Measurements from ENCODE around the gene LRMDA. TPM values are rescaled to one million over a fixed set of nuclear protein-coding genes. Genes with fewer than 3 reads are reported as not detected.

Gene LRMDA
- total RNA-seq, 6 experiments from 2014 or later, result 0.32 TPM; not detected in 5

DNA sequence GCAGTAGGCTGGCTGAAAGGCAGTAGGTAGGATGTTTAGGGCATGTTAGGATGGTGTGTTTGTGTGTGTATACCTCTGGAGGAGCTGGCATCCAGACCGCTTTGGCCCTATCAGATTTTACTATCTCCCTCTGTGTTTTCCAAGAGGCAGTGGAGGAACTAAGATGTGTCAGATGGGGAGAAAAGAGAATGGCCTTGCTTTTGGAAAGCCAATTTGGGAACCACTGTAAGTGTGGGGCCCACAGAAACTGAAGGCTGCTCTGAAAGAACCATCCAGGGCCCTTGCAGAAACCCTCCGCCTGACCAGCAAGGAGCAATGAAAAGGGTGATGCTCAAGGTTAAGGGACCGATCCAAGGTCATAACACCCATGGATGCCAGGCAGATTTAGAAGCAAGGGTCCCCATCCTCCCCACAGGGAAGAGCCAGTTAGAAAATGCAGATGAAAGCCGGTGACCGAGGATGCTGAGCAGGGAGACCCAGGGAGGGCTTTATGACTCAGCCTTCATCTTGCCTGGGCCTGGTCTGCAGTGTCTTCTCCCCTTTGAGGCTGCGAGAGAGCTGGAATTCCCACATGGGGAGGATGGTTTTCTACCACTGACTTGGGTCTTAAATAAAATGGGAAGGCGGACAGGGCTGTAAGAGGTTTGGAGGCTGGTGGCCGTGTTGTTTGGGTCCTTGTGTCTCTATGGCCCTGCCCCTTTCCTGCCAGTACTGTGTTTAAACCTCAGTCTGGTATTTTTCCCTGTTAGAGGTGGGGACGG is 275.8 kb downstream of the LRMDA start:
- H3K9me3 Mint-ChIP-seq, result no peaks in the 10 kb centered on the region
- TF ChIP-seq, protein P1, sequence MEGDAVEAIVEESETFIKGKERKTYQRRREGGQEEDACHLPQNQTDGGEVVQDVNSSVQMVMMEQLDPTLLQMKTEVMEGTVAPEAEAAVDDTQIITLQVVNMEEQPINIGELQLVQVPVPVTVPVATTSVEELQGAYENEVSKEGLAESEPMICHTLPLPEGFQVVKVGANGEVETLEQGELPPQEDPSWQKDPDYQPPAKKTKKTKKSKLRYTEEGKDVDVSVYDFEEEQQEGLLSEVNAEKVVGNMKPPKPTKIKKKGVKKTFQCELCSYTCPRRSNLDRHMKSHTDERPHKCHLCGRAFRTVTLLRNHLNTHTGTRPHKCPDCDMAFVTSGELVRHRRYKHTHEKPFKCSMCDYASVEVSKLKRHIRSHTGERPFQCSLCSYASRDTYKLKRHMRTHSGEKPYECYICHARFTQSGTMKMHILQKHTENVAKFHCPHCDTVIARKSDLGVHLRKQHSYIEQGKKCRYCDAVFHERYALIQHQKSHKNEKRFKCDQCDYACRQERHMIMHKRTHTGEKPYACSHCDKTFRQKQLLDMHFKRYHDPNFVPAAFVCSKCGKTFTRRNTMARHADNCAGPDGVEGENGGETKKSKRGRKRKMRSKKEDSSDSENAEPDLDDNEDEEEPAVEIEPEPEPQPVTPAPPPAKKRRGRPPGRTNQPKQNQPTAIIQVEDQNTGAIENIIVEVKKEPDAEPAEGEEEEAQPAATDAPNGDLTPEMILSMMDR (IDR thresholded peaks at IDR 0.05), result no peak
- peaks cover 14% of the 10 kb centered on the region for H3K27me3 Mint-ChIP-seq (ENCODE audit: insufficient read depth)
- DNase-seq, result no peak
- H3K4me1 Mint-ChIP-seq (ENCODE audit: low read depth), result no peaks in the 10 kb centered on the region
- H3K36me3 Mint-ChIP-seq (ENCODE audit: low read depth), result no peaks in the 10 kb centered on the region
- H3K27ac Mint-ChIP-seq, result no peak overlapping the region
- no peak overlapping the region for H3K4me3 Mint-ChIP-seq

DNA sequence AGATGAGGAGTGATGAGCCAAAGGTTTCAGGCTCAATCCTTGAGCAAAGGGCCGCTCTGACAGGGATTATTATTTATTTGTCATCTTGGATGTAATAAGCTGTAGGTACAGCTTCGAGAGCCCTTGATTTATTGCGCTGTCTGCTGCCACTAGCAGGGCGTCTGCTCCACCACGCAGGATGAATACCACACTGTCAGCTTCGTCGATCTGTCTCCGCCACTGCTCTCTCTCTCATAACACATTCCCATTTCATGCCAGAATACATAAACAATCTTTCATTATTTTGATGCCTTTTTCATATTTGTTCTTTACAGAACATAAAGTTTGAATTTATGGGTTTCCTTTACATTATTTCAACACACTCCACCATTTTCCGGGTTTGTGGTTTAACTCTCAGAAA is 276.6 kb downstream of the LRMDA start:
- Mint-ChIP-seq H3K4me1 (ENCODE audit: low read depth) (no peaks in the 10 kb centered on the region), H3K9me3 (no peaks in the 10 kb centered on the region), H3K4me3 (no peak overlapping the region), H3K27ac (no peak overlapping the region), H3K36me3 (ENCODE audit: low read depth) (no peaks in the 10 kb centered on the region), H3K27me3 (ENCODE audit: insufficient read depth) (peaks cover 18% of the 10 kb centered on the region)
- DNase-seq, result no peak
- TF ChIP-seq, protein P1 (IDR thresholded peaks at IDR 0.05), result no peak

DNA sequence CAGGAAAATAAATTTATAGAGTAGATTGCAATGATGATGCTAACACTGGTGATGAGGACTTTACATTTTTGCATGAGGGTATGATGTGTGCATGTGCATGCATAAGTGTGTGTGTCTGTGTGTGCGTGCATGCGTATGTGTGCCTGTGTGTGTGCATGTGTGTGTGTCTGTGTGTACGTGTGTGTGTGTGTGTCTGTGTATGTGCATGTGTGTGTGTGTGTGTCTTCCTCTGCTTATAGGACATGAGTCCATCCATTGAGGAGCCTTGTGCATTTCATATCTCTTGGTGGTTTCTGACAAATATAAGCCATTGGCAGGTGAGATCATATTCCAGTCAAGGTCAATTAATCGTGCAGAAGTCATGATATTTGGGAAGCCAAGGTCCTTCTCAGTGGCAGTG is 277.8 kb downstream of the LRMDA start:
- no peak overlapping the region for H3K4me3 Mint-ChIP-seq

DNA sequence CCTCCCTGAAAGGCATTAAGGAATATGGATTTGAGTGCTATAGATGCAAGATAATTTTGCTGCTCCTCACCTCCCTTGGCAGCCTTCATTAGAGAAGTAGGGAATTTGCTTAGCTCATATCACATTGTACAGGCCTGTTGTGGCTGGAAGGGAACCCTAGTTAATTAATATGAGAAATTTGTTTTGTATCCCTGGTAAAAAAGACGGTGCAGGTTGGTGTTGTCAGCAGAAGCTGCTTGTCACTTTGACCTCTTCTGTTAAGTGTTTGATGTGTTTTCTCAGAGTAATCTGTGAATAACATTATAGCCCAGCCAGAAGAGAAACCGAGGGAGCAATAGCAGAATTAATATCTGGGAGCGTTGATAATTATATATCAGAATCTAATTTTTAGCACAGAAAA is 278.4 kb downstream of the LRMDA start:
- no peak for DNase-seq
- Mint-ChIP-seq H3K36me3 (ENCODE audit: low read depth) (no peaks in the 10 kb centered on the region), H3K27me3 (ENCODE audit: insufficient read depth) (peaks cover 18% of the 10 kb centered on the region), H3K27ac (no peak overlapping the region), H3K4me3 (no peak overlapping the region), H3K4me1 (ENCODE audit: low read depth) (no peaks in the 10 kb centered on the region), H3K9me3 (no peaks in the 10 kb centered on the region)
- TF ChIP-seq, protein P1 (IDR thresholded peaks at IDR 0.05), result no peak

More for the DNA sequence above, 277.8 kb downstream of the LRMDA start:
- no peak for DNase-seq
- H3K27ac Mint-ChIP-seq, result no peak overlapping the region
- no peaks in the 10 kb centered on the region for H3K9me3 Mint-ChIP-seq
- H3K27me3 Mint-ChIP-seq (ENCODE audit: insufficient read depth), result peaks cover 18% of the 10 kb centered on the region
- TF ChIP-seq, protein P1 (IDR thresholded peaks at IDR 0.05), result no peak
- no peaks in the 10 kb centered on the region for H3K4me1 Mint-ChIP-seq (ENCODE audit: low read depth)
- no peaks in the 10 kb centered on the region for H3K36me3 Mint-ChIP-seq (ENCODE audit: low read depth)

DNA sequence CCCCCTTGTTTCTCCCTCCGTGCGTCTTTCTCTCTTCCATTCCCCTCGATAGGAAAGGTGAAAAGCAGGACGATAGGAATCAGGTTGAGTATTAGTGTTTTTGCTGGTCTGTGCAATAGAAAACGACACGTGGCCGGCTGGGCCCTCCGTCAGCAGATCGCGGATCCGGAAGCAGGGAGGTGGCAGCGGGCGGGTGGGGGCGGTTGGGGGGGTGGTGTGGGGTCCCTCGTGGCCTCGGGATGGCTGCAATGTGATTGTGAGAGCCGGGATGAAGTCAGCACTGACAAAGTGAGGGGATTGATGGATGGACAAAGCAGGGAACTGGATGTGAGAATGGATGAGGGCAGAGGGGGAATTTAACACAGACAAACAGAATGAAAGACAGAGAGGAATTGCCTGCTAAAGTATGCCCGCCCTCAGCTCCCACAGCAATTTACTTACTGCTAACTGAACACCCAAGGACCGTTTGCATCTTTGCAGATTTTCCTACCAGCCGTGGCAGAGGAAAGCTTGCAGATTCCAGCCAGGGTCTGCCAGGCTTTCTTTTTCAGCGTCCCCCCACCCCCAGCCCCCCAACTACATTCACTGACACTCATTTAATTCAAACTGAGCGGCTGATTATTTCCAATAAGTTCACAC is 280.9 kb downstream of the LRMDA start:
- Mint-ChIP-seq H3K4me1 (ENCODE audit: low read depth) (no peaks in the 10 kb centered on the region), H3K4me3 (no peak overlapping the region), H3K9me3 (no peaks in the 10 kb centered on the region), H3K36me3 (ENCODE audit: low read depth) (no peaks in the 10 kb centered on the region), H3K27me3 (ENCODE audit: insufficient read depth) (peaks cover 11% of the 10 kb centered on the region), H3K27ac (no peak overlapping the region)
- DNase-seq, result no peak
- TF ChIP-seq, protein P1 (IDR thresholded peaks at IDR 0.05), result no peak
